ENCODE measurements around the gene C6orf62. TPM values are rescaled to one million over a fixed set of nuclear protein-coding genes. Genes with fewer than 3 reads are reported as not detected.
"Not testable (repeated sequence)": the region's sequence is repeated elsewhere in the genome, so short reads cannot be mapped to it uniquely, and the experiment has no call there.

Gene C6orf62
- polyA plus RNA-seq, 3 donors: 143 to 153 (median 151) TPM

GRCh38 chr6:24743265-24743943, 24.4 kb upstream of the C6orf62 start:
- no peak for DNase-seq (ENCODE audit: low read depth in 3 of 3, low spot score in 2 of 3)

- DNase-seq (ENCODE audit: low read depth in 3 of 3, low spot score in 2 of 3): no peak
These were observed 23.3 kb upstream of the C6orf62 start for GRCh38 chr6:24742216-24742738.

GRCh38 chr6:24740861-24741260, 21.9 kb upstream of the C6orf62 start:
- no peak for DNase-seq (ENCODE audit: low read depth in 3 of 3, low spot score in 2 of 3)

GRCh38 chr6:24738741-24739140, 19.8 kb upstream of the C6orf62 start:
- DNase-seq (ENCODE audit: low read depth in 3 of 3, low spot score in 2 of 3): no peak

- DNase-seq (ENCODE audit: low read depth in 3 of 3, low spot score in 2 of 3): not testable (repeated sequence)
These were observed 15.8 kb upstream of the C6orf62 start for GRCh38 chr6:24734710-24735109.

- no peak for DNase-seq (ENCODE audit: low read depth in 3 of 3, low spot score in 2 of 3)
These were observed 15.2 kb upstream of the C6orf62 start for GRCh38 chr6:24734166-24734565.

GRCh38 chr6:24731456-24732134, 12.6 kb upstream of the C6orf62 start:
- DNase-seq (ENCODE audit: low read depth in 3 of 3, low spot score in 2 of 3): not testable (repeated sequence)

GRCh38 chr6:24730653-24731052, 11.7 kb upstream of the C6orf62 start:
- not testable (repeated sequence) for DNase-seq (ENCODE audit: low read depth in 3 of 3, low spot score in 2 of 3)

GRCh38 chr6:24723270-24723669, 4.3 kb upstream of the C6orf62 start:
- no peak for DNase-seq (ENCODE audit: low read depth in 3 of 3, low spot score in 2 of 3)

GRCh38 chr6:24721461-24722215, 2.7 kb upstream of the C6orf62 start:
- no peak for DNase-seq (ENCODE audit: low read depth in 3 of 3, low spot score in 2 of 3)

GRCh38 chr6:24720604-24721460, 1.9 kb upstream of the C6orf62 start:
- peak; percentile 100 for DNase-seq (ENCODE audit: low read depth in 3 of 3, low spot score in 2 of 3)

GRCh38 chr6:24720131-24720603, 1.2 kb upstream of the C6orf62 start:
- DNase-seq (ENCODE audit: low read depth in 3 of 3, low spot score in 2 of 3): no peak

GRCh38 chr6:24718449-24719124, 367 bp downstream of the C6orf62 start:
- DNase-seq (ENCODE audit: low read depth in 3 of 3, low spot score in 2 of 3): no peak

GRCh38 chr6:24716602-24717148, 2.3 kb downstream of the C6orf62 start:
- DNase-seq (ENCODE audit: low read depth in 3 of 3, low spot score in 2 of 3): not testable (repeated sequence)

GRCh38 chr6:24710519-24711303, 8.2 kb downstream of the C6orf62 start:
- no peak for DNase-seq (ENCODE audit: low read depth in 3 of 3, low spot score in 2 of 3)

- no peak for DNase-seq (ENCODE audit: low read depth in 3 of 3, low spot score in 2 of 3)
These were observed 9.8 kb downstream of the C6orf62 start for GRCh38 chr6:24709014-24709711.

GRCh38 chr6:24708612-24709011, 10.3 kb downstream of the C6orf62 start:
- DNase-seq (ENCODE audit: low read depth in 3 of 3, low spot score in 2 of 3): no peak

GRCh38 chr6:24704468-24704867, 14.5 kb downstream of the C6orf62 start:
- DNase-seq (ENCODE audit: low read depth in 3 of 3, low spot score in 2 of 3): no peak
